Measurements from ENCODE around the gene SOWAHB.

SOWAHB gene

GRCh38 chr4:76851375-76851774 is 46.6 kb downstream of the SOWAHB start (continued):
- TF ChIP-seq ZNF24 (tag by site-specific recombination; IDR thresholded peaks at IDR 0.05) (peak; percentile 58; the same call in 1 of the 2 replicates), SP7 (tag by site-specific recombination; IDR thresholded peaks at IDR 0.05) (peak; percentile 80), PRDM6 (tag by site-specific recombination; IDR thresholded peaks at IDR 0.05) (peak; percentile 82), ZNF274 (IDR thresholded peaks at IDR 0.05; ENCODE audit: low read length) (no peak), ZNF274 (tag by site-specific recombination; IDR thresholded peaks at IDR 0.05; ENCODE audit: borderline replicate concordance) (no peak), ZNF18 (tag by site-specific recombination; IDR thresholded peaks at IDR 0.05) (peak; percentile 92), ZNF624 (tag by site-specific recombination; IDR thresholded peaks at IDR 0.05) (no peak), ZNF776 (tag by site-specific recombination; IDR thresholded peaks at IDR 0.05; ENCODE audit: borderline replicate concordance) (no peak), ZNF132 (tag by site-specific recombination; IDR thresholded peaks at IDR 0.05; ENCODE audit: borderline replicate concordance) (no peak), ZNF610 (tag by site-specific recombination; IDR thresholded peaks at IDR 0.05; ENCODE audit: borderline replicate concordance) (0 out of 2 replicates have a peak, but pooled peaks have one; percentile 48), ZNF10 (tag by site-specific recombination; IDR thresholded peaks at IDR 0.05) (peak; percentile 80), ZNF501 (tag by site-specific recombination; IDR thresholded peaks at IDR 0.05) (peak; percentile 77), ZNF114 (tag by site-specific recombination; IDR thresholded peaks at IDR 0.05) (no peak), PRDM4 (tag by site-specific recombination; IDR thresholded peaks at IDR 0.05) (peak; percentile 85), ZNF692 (tag by site-specific recombination; IDR thresholded peaks at IDR 0.05) (0 out of 2 replicates have a peak, but pooled peaks have one; percentile 21), ZSCAN30 (tag by site-specific recombination; IDR thresholded peaks at IDR 0.05) (peak; percentile 60; the same call in 1 of the 2 replicates), ZXDB (tag by site-specific recombination; IDR thresholded peaks at IDR 0.05) (peak; percentile 72), GLI2 (tag by site-specific recombination; IDR thresholded peaks at IDR 0.05; ENCODE audit: borderline replicate concordance, low read depth) (0 out of 2 replicates have a peak, but pooled peaks have one; percentile 28), ZNF629 (tag by site-specific recombination; IDR thresholded peaks at IDR 0.05) (peak; percentile 41; the same call in 1 of the 2 replicates), ZIC2 (tag by site-specific recombination; IDR thresholded peaks at IDR 0.05) (peak; percentile 48)

- ChIA-PET POLR2A (no interaction called here), CTCF (no interaction called here)
- TF ChIP-seq ZNF404 (tag by site-specific recombination; IDR thresholded peaks at IDR 0.05) (no peak), PRDM6 (tag by site-specific recombination; IDR thresholded peaks at IDR 0.05) (no peak), ZNF426 (tag by site-specific recombination; IDR thresholded peaks at IDR 0.05) (no peak), FEZF1 (tag by site-specific recombination; IDR thresholded peaks at IDR 0.05) (peak; percentile 89), ZNF266 (tag by site-specific recombination; IDR thresholded peaks at IDR 0.05; ENCODE audit: low read depth) (no peak), ZNF626 (tag by site-specific recombination; IDR thresholded peaks at IDR 0.05) (no peak), KLF8 (tag by site-specific recombination; IDR thresholded peaks at IDR 0.05) (0 out of 2 replicates have a peak, but pooled peaks have one; percentile 24), ZSCAN30 (tag by site-specific recombination; IDR thresholded peaks at IDR 0.05) (no peak), ZNF510 (tag by site-specific recombination; IDR thresholded peaks at IDR 0.05; ENCODE audit: insufficient replicate concordance) (no peak), OSR2 (tag by site-specific recombination; IDR thresholded peaks at IDR 0.05) (no peak; the same call in 1 of the 2 replicates)
Measured at GRCh38 chr4:76850010-76850441, 47.9 kb downstream of the SOWAHB start.

More at GRCh38 chr4:76850010-76850441, 47.9 kb downstream of the SOWAHB start:
- H3K27ac ChIP-seq (ENCODE audit: extremely low read depth, low read depth, low read length): no peak overlapping the region
- H3K9me3 ChIP-seq (ENCODE audit: control insufficient read depth, insufficient read depth, low read depth, low read length): no peaks in the 10 kb centered on the region
- no peaks in the 10 kb centered on the region for H3K4me1 ChIP-seq (ENCODE audit: control insufficient read depth, insufficient read depth, low read length)
- H3K4me3 ChIP-seq (ENCODE audit: low read depth, low read length): no peak overlapping the region
- H3K36me3 ChIP-seq (ENCODE audit: control insufficient read depth in 2 of 2, insufficient read depth in 1 of 2, low read length in 2 of 2): no peaks in the 10 kb centered on the region

Measured in HEK293 (cell line).